Right atrium auricular region (tissue), 2 donors: ENCODE results near the gene USP9X. TPM values are rescaled to one million over a fixed set of nuclear protein-coding genes. Genes with fewer than 3 reads are reported as not detected.

Source experiments
- DNase-seq: peaks from one replicate; pipeline ENCODE4 v3.0.0-alpha.2; 2019; ENCODE audit warnings: low spot score
- H3K27ac ChIP-seq, 2 donors: fragments of 200-600 bp; sonication (generic); 1 replicate in 1 of 2; 2 replicates in 1 of 2; pipeline ENCODE4 v1.5.1; 2016 to 2019
- H3K27me3 ChIP-seq, 2 donors: fragments of 200-600 bp; sonication (generic); one replicate each; pipeline versions ENCODE4 v1.5.1 to v1.6.0; 2017 to 2019
- H3K36me3 ChIP-seq: fragments of 200-600 bp; sonication (generic); one replicate; pipeline ENCODE4 v1.5.1; 2016
- H3K4me1 ChIP-seq, 2 donors: fragments of 200-600 bp; sonication (generic); one replicate each; pipeline versions ENCODE4 v1.5.1 to v1.6.0; 2017 to 2019
- H3K4me3 ChIP-seq, 2 donors: fragments of 200-600 bp; sonication (generic); 1 replicate in 1 of 2; 2 replicates in 1 of 2; pipeline ENCODE4 v1.5.1; 2017 to 2019; ENCODE audit warnings: mild to moderate bottlenecking in 1 of 2, moderate library complexity in 1 of 2
- H3K9me3 ChIP-seq, 2 donors: fragments of 200-600 bp; sonication (generic); one replicate each; pipeline ENCODE4 v1.5.1; 2019
- CTCF ChIP-seq, 2 donors: fragments of 200-600 bp; sonication (generic); IDR thresholded peaks; one replicate each; pipeline ENCODE4 v1.5.1; 2019; ENCODE audit warnings: antibody characterized with exemption in 2 of 2
- total RNA-seq, 2 donors: library from RNA; depleted of rRNA; stranded (reverse); fragments of >200 nt; gene quantifications; one replicate each; pipeline ENCODE4 v1.1.0, GENCODE V29; 2016

Gene USP9X
- total RNA-seq, 2 donors from 2014 or later, result 57.2 to 65.1 TPM

GRCh38 chrX:41095174-41095573 lies 9.9 kb downstream of the USP9X start:
- H3K4me3 ChIP-seq, result no peak overlapping the region
- no peak overlapping the region for H3K27ac ChIP-seq
- no peak for DNase-seq
- no peaks in the 10 kb centered on the region for H3K27me3 ChIP-seq
- TF ChIP-seq CTCF (IDR thresholded peaks at IDR 0.05), result no peak
- H3K4me1 ChIP-seq, result peaks cover 0 to 33% of the 10 kb centered on the region in 2 donors
- no peaks in the 10 kb centered on the region for H3K9me3 ChIP-seq
- no peaks in the 10 kb centered on the region for H3K36me3 ChIP-seq

GRCh38 chrX:41095908-41096307 lies 10.7 kb downstream of the USP9X start:
- Histone ChIP-seq H3K9me3 (no peaks in the 10 kb centered on the region), H3K4me3 (no peak overlapping the region), H3K36me3 (no peaks in the 10 kb centered on the region), H3K27me3 (no peaks in the 10 kb centered on the region), H3K27ac (no peak overlapping the region), H3K4me1 (peaks cover 0 to 25% of the 10 kb centered on the region in 2 donors)
- DNase-seq, result no peak
- TF ChIP-seq CTCF (IDR thresholded peaks at IDR 0.05), result no peak

GRCh38 chrX:41096339-41096955 lies 11.2 kb downstream of the USP9X start:
- H3K9me3 ChIP-seq, result no peaks in the 10 kb centered on the region
- TF ChIP-seq CTCF (IDR thresholded peaks at IDR 0.05), result no peak
- DNase-seq, result no peak
- no peaks in the 10 kb centered on the region for H3K27me3 ChIP-seq
- peaks cover 0 to 21% of the 10 kb centered on the region in 2 donors for H3K4me1 ChIP-seq
- H3K36me3 ChIP-seq, result no peaks in the 10 kb centered on the region
- H3K4me3 ChIP-seq, result no peak overlapping the region
- peak overlapping the region in 1 of 2 donors; percentile 4 for H3K27ac ChIP-seq

GRCh38 chrX:41097326-41097725 lies 12.1 kb downstream of the USP9X start:
- no peaks in the 10 kb centered on the region for H3K27me3 ChIP-seq
- H3K9me3 ChIP-seq, result no peaks in the 10 kb centered on the region
- H3K4me1 ChIP-seq, result peaks cover 0 to 21% of the 10 kb centered on the region in 2 donors
- TF ChIP-seq CTCF (IDR thresholded peaks at IDR 0.05), result no peak
- H3K4me3 ChIP-seq, result no peak overlapping the region
- no peak overlapping the region for H3K27ac ChIP-seq
- H3K36me3 ChIP-seq, result no peaks in the 10 kb centered on the region
- no peak for DNase-seq

- TF ChIP-seq CTCF (IDR thresholded peaks at IDR 0.05), result no peak
- peaks cover 0 to 14% of the 10 kb centered on the region in 2 donors for H3K4me1 ChIP-seq
- DNase-seq, result no peak
- no peaks in the 10 kb centered on the region for H3K36me3 ChIP-seq
- no peak overlapping the region for H3K4me3 ChIP-seq
- no peaks in the 10 kb centered on the region for H3K9me3 ChIP-seq
- no peaks in the 10 kb centered on the region for H3K27me3 ChIP-seq
- H3K27ac ChIP-seq, result no peak overlapping the region
Measured at GRCh38 chrX:41100200-41100599, 15.0 kb downstream of the USP9X start.

- Histone ChIP-seq H3K9me3 (no peaks in the 10 kb centered on the region), H3K4me1 (peaks cover 0 to 8% of the 10 kb centered on the region in 2 donors), H3K27me3 (no peaks in the 10 kb centered on the region), H3K27ac (no peak overlapping the region), H3K36me3 (no peaks in the 10 kb centered on the region), H3K4me3 (no peak overlapping the region)
- no peak for TF ChIP-seq CTCF (IDR thresholded peaks at IDR 0.05)
- no peak for DNase-seq
Measured at GRCh38 chrX:41100819-41101218, 15.6 kb downstream of the USP9X start.
